K562 (cell line): ENCODE measurements around the gene ZMYND15. TPM values are rescaled to one million over a fixed set of nuclear protein-coding genes. Genes with fewer than 3 reads are reported as not detected.

Source experiments
- ATAC-seq: fragments of 200-7000 bp; cut with Tn5 transposase; 3 replicates; pipeline ENCODE4 v1.9.1; 2020; ENCODE audit warnings: moderate library complexity
- BruUV-seq: library from RNA; stranded (reverse); fragments of 400-500 nt; replicated peaks from 2 replicates; lab custom pipeline; 2021; lab: Mats Ljungman, UMichigan
- CTCF ChIA-PET: fragments of 300-600 bp; formaldehyde crosslinking; extraction: SDS; loops from one replicate; lab custom pipeline; 2021; ENCODE audit warnings: low intra/inter-chr PET ratio; lab: Yijun Ruan, JAX
- POLR2A ChIA-PET: fragments of 300-600, 350-650 bp; sonication (Branson Sonifier 250); formaldehyde crosslinking; extraction: SDS; loops from one replicate; lab custom pipeline; 2021; ENCODE audit warnings: antibody characterized with exemption, inconsistent platforms; lab: Yijun Ruan, JAX
- DNase-seq, 4 experiments: peaks; one replicate each; pipeline versions ENCODE4 v3.0.0 to v3.0.0-alpha.2; 2011 to 2018; ENCODE audit warnings: low spot score in 3 of 4, mixed read lengths in 3 of 4; ENCODE audit errors: extremely low read depth in 1 of 4
- FAIRE-seq: peaks from 2 replicates; lab custom pipeline; 2011; peaks lifted over from hg19 to GRCh38; lab: Jason Lieb, UNC
- H2AFZ ChIP-seq: 2 replicates; pipeline ENCODE4 v1.6.0; 2011; ENCODE audit warnings: low read depth, low read length, control low read depth, inconsistent platforms
- H3K27ac ChIP-seq: fragments of 200-600 bp; 3 replicates; pipeline ENCODE4 v1.8.0; 2011; ENCODE audit warnings: low read depth, mild to moderate bottlenecking, control low read depth, inconsistent platforms, low read length, moderate library complexity, mixed read lengths; ENCODE audit errors: extremely low read depth
- H3K27me3 ChIP-seq, 2 experiments: fragments of 300-600 bp in 1 of 2; 2 replicates in 1 of 2; 3 replicates in 1 of 2; pipeline versions ENCODE4 v1.6.0 to v1.8.0; 2011; ENCODE audit warnings: inconsistent platforms in 2 of 2, low read length in 2 of 2, mild to moderate bottlenecking in 1 of 2, mixed read lengths in 1 of 2, moderate library complexity in 1 of 2; ENCODE audit not compliant: control insufficient read depth in 2 of 2, insufficient read depth in 2 of 2
- H3K36me3 ChIP-seq: fragments of 300-600 bp; 3 replicates; pipeline ENCODE4 v1.8.0; 2011; ENCODE audit warnings: mild to moderate bottlenecking, low read length, inconsistent platforms; ENCODE audit not compliant: control insufficient read depth, insufficient read depth
- H3K4me1 ChIP-seq, 2 experiments: fragments of 200-600 bp in 1 of 2; replicated peaks in 1 of 2; 2 replicates in 1 of 2; 3 replicates in 1 of 2; pipeline versions ENCODE4 v1.5.1 to v1.8.0; 2011; ENCODE audit warnings: inconsistent platforms in 2 of 2, low read length in 2 of 2, mild to moderate bottlenecking in 1 of 2, mixed read lengths in 1 of 2, moderate library complexity in 1 of 2; ENCODE audit not compliant: control insufficient read depth in 2 of 2, insufficient read depth in 2 of 2
- H3K4me2 ChIP-seq: 2 replicates; pipeline ENCODE4 v1.6.1; 2011; ENCODE audit warnings: low read length, control low read depth, inconsistent platforms, mixed read lengths; ENCODE audit not compliant: insufficient read depth
- H3K4me3 ChIP-seq: fragments of 200-600 bp; sonication (generic), shearing (Covaris generic); 2 replicates; pipeline ENCODE4 v1.5.1; 2016; ENCODE audit warnings: control low read depth, inconsistent platforms
- H3K79me2 ChIP-seq: fragments of 200-600 bp; 3 replicates; pipeline ENCODE4 v1.8.0; 2011; ENCODE audit warnings: low read length, inconsistent platforms; ENCODE audit not compliant: control insufficient read depth, insufficient read depth
- H3K9ac ChIP-seq, 2 experiments: 2 replicates each; pipeline versions ENCODE4 v1.6.0 to v1.6.1; 2011; ENCODE audit warnings: low read depth in 2 of 2, low read length in 2 of 2, control low read depth in 1 of 2, inconsistent platforms in 1 of 2, mild to moderate bottlenecking in 1 of 2, mixed read lengths in 1 of 2; ENCODE audit not compliant: insufficient read depth in 1 of 2
- H3K9me1 ChIP-seq: one replicate; pipeline ENCODE4 v1.6.0; 2011; ENCODE audit warnings: inconsistent platforms, mild to moderate bottlenecking, low read length, moderate library complexity; ENCODE audit not compliant: control insufficient read depth, insufficient read depth
- H3K9me3 ChIP-seq: replicated peaks from 2 replicates; pipeline ENCODE4 v1.5.1; 2011; ENCODE audit warnings: low read depth, low read length, inconsistent platforms; ENCODE audit not compliant: control insufficient read depth, insufficient read depth
- H4K20me1 ChIP-seq: replicated peaks from 2 replicates; pipeline ENCODE4 v1.6.1; 2011; ENCODE audit warnings: low read length, inconsistent platforms, mixed read lengths; ENCODE audit not compliant: control insufficient read depth, insufficient read depth
- CHD2 ChIP-seq: IDR thresholded peaks from 2 replicates; pipeline ENCODE4 v1.6.1; 2011; ENCODE audit warnings: low read depth, low read length
- GATAD2B ChIP-seq: fragments of 450-650 bp; IDR thresholded peaks from 2 replicates; pipeline ENCODE4 v1.6.1; 2017; ENCODE audit warnings: mild to moderate bottlenecking, borderline replicate concordance
- PHB ChIP-seq: fragments of 250-450 bp; sonication (Bioruptor Pico); IDR thresholded peaks from 2 replicates; pipeline ENCODE4 v1.5.0; 2021
- RNF2 ChIP-seq: sonication (generic); IDR thresholded peaks from 2 replicates; pipeline ENCODE4 v1.6.1; 2016
- SAFB ChIP-seq: fragments of 200-400 bp; formaldehyde crosslinking; IDR thresholded peaks from 2 replicates; pipeline ENCODE4 v1.6.1; 2017; ENCODE audit warnings: low read depth, low read length, borderline replicate concordance
- TCF7L2 ChIP-seq: fragments of 150-350 bp; IDR thresholded peaks from 2 replicates; pipeline ENCODE4 v1.6.1; 2016; ENCODE audit warnings: low read depth, mild to moderate bottlenecking, low read length, moderate library complexity
- XRCC4 ChIP-seq: IDR thresholded peaks from one replicate; pipeline ENCODE4 v1.6.1; 2011; ENCODE audit not compliant: insufficient read depth, insufficient read length; ENCODE audit errors: extremely low read depth
- ZBTB1 ChIP-seq: sonication (generic); formaldehyde crosslinking; IDR thresholded peaks from 2 replicates; pipeline ENCODE4 v1.8.1; 2023; ENCODE audit warnings: missing genetic modification reagents, low read depth, mild to moderate bottlenecking, borderline replicate concordance
- ZKSCAN8 ChIP-seq: fragments of 200-800 bp; sonication (Bioruptor generic); IDR thresholded peaks from 2 replicates; pipeline ENCODE4 v1.6.1; 2016; ENCODE audit warnings: missing genetic modification characterization, missing compliant biosample characterization
- ZNF174 ChIP-seq: fragments of 250-450 bp; sonication (Bioruptor Pico); IDR thresholded peaks from 2 replicates; pipeline ENCODE4 v1.4.0; 2020; ENCODE audit warnings: mild to moderate bottlenecking
- ZNF589 ChIP-seq: fragments of 200-800 bp; sonication (Bioruptor generic); IDR thresholded peaks from 2 replicates; pipeline ENCODE4 v1.6.1; 2016; ENCODE audit warnings: low read depth, missing genetic modification characterization, missing compliant biosample characterization
- ZSCAN29 ChIP-seq: fragments of 450-650 bp; IDR thresholded peaks from 2 replicates; pipeline ENCODE4 v1.6.1; 2017
- WGBS: fragments of 100-300 bp; shearing (Covaris generic); methylation state at CpG from one replicate; pipeline ENCODE4 v1.1.6; 2016; ENCODE audit warnings: low coverage, mixed read lengths; ENCODE audit not compliant: insufficient coverage; ENCODE audit errors: missing lambda C conversion rate; 5-methylcytosine and 5-hydroxymethylcytosine counted together
- in situ Hi-C: fragments of 300-500 bp; cut with MboI; formaldehyde crosslinking; loops from 4 replicates; pipeline ENCODE4 v1.15.0; 2018; ENCODE audit warnings: inconsistent platforms, mixed read lengths
- intact Hi-C: fragments of 100-400 bp; cut with micrococcal nuclease; formaldehyde crosslinking; loops from 2 replicates; pipeline ENCODE4 v1.14.2; 2022
- polyA plus RNA-seq, 8 experiments: library from polyadenylated mRNA; depleted of rRNA in 4 of 8; stranded (reverse) in 5 of 8; unstranded in 3 of 8; fragments of >200 nt; fragmentation: Nextera tagmentation in 2 of 8; fragmentation: Illumina TruSeq in 1 of 8; extraction: Ambion mirVana in 2 of 8; extraction: Trizol in 1 of 8; gene quantifications; 2 replicates each; pipeline versions ENCODE4 v1.2.1 to v1.2.3, GENCODE V29; 2011 to 2014; ENCODE audit warnings: inconsistent platforms in 1 of 8, missing spikeins in 1 of 8
- total RNA-seq, 7 experiments: library from RNA; depleted of rRNA in 6 of 7; stranded (reverse); fragments of >200 nt in 6 of 7; fragmentation: Illumina TruSeq in 2 of 7; extraction: Trizol in 2 of 7; gene quantifications; 2 replicates each; pipeline versions ENCODE4 v1.2.1 to v1.2.3, GENCODE V29; 2011 to 2021; ENCODE audit warnings: low replicate concordance in 1 of 7

Gene ZMYND15
- total and polyA plus RNA-seq, 9 of the 15 experiments (the other 6 are each of a cell fraction or from before 2014, with no cell fraction given), result 0.09 TPM; not detected in 8

DNA sequence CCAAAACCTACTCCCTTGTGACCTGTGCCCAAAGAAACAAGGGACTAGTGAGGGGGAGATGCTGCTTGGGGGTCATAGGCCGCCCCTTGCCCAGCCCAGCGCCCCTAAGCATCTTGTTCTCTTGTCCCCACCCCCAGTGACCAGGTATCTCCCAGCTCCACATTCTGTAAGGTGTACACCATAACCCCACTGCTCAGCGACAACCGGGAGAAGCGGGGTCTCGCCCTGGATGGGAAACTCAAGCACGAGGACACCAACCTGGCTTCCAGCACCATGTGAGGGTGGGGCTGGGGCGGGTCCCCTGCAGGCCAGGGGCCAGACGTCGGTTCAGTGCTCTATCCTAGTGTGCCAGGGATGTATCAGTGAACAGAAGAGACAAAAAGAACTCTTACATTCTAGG lies 20.5 kb upstream of the ZMYND15 start:
- H3K4me3 ChIP-seq, result no peak overlapping the region
- ChIA-PET POLR2A (interaction anchor here (0.6 kb wide), 1 partner anchor 9 kb away, joined by 3 read pairs; no protein-coding TSS in a partner anchor), CTCF (no interaction called here)
- intact Hi-C loops, result no loop called here
- no peak overlapping the region for H3K27ac ChIP-seq
- 0 out of 2 replicates have a peak, but pooled peaks cover 3% of the 10 kb centered on the region for H4K20me1 ChIP-seq
- no peak overlapping the region for H3K9ac ChIP-seq
- TF ChIP-seq ZSCAN29 (no peak), ZNF174 (CRISPR knock-in tag) (no peak), ZKSCAN8 (CRISPR knock-in tag) (no peak), ZBTB1 (CRISPR knock-in tag) (no peak), CHD2 (no peak), RNF2 (no peak), PHB (CRISPR knock-in tag) (no peak), ZNF589 (no peak), SAFB (no peak), TCF7L2 (no peak), GATAD2B (no peak), XRCC4 (no peak)
- ATAC-seq, result no peak
- no peak for DNase-seq
- 82% methylated on average over 7 of the region's 10 CpGs for WGBS
- in situ Hi-C loops, result no loop called here
- no peak overlapping the region for H3K4me2 ChIP-seq
- no peaks in the 10 kb centered on the region for H3K79me2 ChIP-seq
- no peaks in the 10 kb centered on the region for H3K27me3 ChIP-seq
- H2AFZ ChIP-seq, result no peak overlapping the region
- H3K4me1 ChIP-seq, result peaks cover 11 to 13% of the 10 kb centered on the region in 2 experiments
- no peaks in the 10 kb centered on the region for H3K9me3 ChIP-seq
- no peaks in the 10 kb centered on the region for H3K36me3 ChIP-seq
- BruUV-seq, result no TSS peak
- no peaks in the 10 kb centered on the region for H3K9me1 ChIP-seq
- FAIRE-seq, result no peak
